Peyer's patch (tissue), 4 donors: ENCODE data around the gene NAV2. TPM values are rescaled to one million over a fixed set of nuclear protein-coding genes. Genes with fewer than 3 reads are reported as not detected.
"Not testable (repeated sequence)": the region's sequence is repeated elsewhere in the genome, so short reads cannot be mapped to it uniquely, and the experiment has no call there.

Source experiments
- DNase-seq, 3 donors: peaks; one replicate each; pipeline ENCODE4 v3.0.0-alpha.2; 2017 to 2019
- H3K27ac ChIP-seq, 4 donors: fragments of 200-600 bp; sonication (generic); one replicate each; pipeline ENCODE4 v1.5.1; 2016 to 2019
- H3K27me3 ChIP-seq, 2 donors: fragments of 200-600 bp; sonication (generic); one replicate each; pipeline ENCODE4 v1.5.1; 2019
- H3K36me3 ChIP-seq, 3 donors: fragments of 200-600 bp; sonication (generic); one replicate each; pipeline ENCODE4 v1.5.1; 2016 to 2019
- H3K4me1 ChIP-seq, 4 donors: fragments of 200-600 bp; sonication (generic); one replicate each; pipeline ENCODE4 v1.5.1; 2016 to 2019
- H3K4me3 ChIP-seq, 4 donors: fragments of 200-600 bp; sonication (generic); 1 replicate in 3 of 4; 2 replicates in 1 of 4; pipeline ENCODE4 v1.5.1; 2016 to 2019; ENCODE audit warnings: mild to moderate bottlenecking in 1 of 4
- H3K9me3 ChIP-seq, 4 donors: fragments of 200-600 bp; sonication (generic); one replicate each; pipeline ENCODE4 v1.5.1; 2016 to 2019; ENCODE audit warnings: mild to moderate bottlenecking in 1 of 4
- CTCF ChIP-seq, 6 experiments: fragments of 450-650 bp in 4 of 6; fragments of 200-600 bp in 2 of 6; sonication (generic) in 1 of 6; IDR thresholded peaks; one replicate each; pipeline ENCODE4 v1.5.1; 2017 to 2019; ENCODE audit warnings: antibody characterized with exemption in 6 of 6, mild to moderate bottlenecking in 3 of 6, moderate library complexity in 1 of 6
- POLR2A ChIP-seq, 2 donors: fragments of 450-650 bp; IDR thresholded peaks; one replicate each; pipeline ENCODE4 v1.5.1; 2017; ENCODE audit warnings: antibody characterized with exemption in 2 of 2, mild to moderate bottlenecking in 2 of 2, moderate library complexity in 2 of 2
- total RNA-seq, 4 donors: library from RNA; depleted of rRNA; stranded (reverse); fragments of >200 nt; gene quantifications; one replicate each; pipeline ENCODE4 v1.1.0, GENCODE V29; 2016

The NAV2 gene
- total RNA-seq, 4 donors from 2014 or later, result 6.0 to 48.7 (median 20.1) TPM

- H3K27me3 ChIP-seq, result no peaks in the 10 kb centered on the region
- no peak overlapping the region for H3K4me3 ChIP-seq
- no peaks in the 10 kb centered on the region for H3K9me3 ChIP-seq
- no peaks in the 10 kb centered on the region for H3K4me1 ChIP-seq
- no peaks in the 10 kb centered on the region for H3K36me3 ChIP-seq
- DNase-seq, result no peak
- TF ChIP-seq CTCF (IDR thresholded peaks at IDR 0.05), result no peak
- no peak for TF ChIP-seq POLR2A (IDR thresholded peaks at IDR 0.05)
- no peak overlapping the region for H3K27ac ChIP-seq
These were observed 356.1 kb downstream of the NAV2 start for GRCh38 chr11:20068691-20069090.

GRCh38 chr11:20070459-20070858 lies 357.8 kb downstream of the NAV2 start:
- no peaks in the 10 kb centered on the region for H3K36me3 ChIP-seq
- H3K4me3 ChIP-seq, result no peak overlapping the region
- no peaks in the 10 kb centered on the region for H3K9me3 ChIP-seq
- H3K27me3 ChIP-seq, result no peaks in the 10 kb centered on the region
- H3K4me1 ChIP-seq, result no peaks in the 10 kb centered on the region
- no peak overlapping the region for H3K27ac ChIP-seq
- DNase-seq, result no peak
- no peak for TF ChIP-seq CTCF (IDR thresholded peaks at IDR 0.05)
- TF ChIP-seq POLR2A (IDR thresholded peaks at IDR 0.05), result no peak

GRCh38 chr11:20075627-20076026 lies 363.0 kb downstream of the NAV2 start:
- Histone ChIP-seq H3K27ac (no peak overlapping the region), H3K4me1 (no peaks in the 10 kb centered on the region), H3K4me3 (no peak overlapping the region), H3K27me3 (no peaks in the 10 kb centered on the region), H3K9me3 (no peaks in the 10 kb centered on the region), H3K36me3 (no peaks in the 10 kb centered on the region)
- TF ChIP-seq CTCF (IDR thresholded peaks at IDR 0.05) (no peak), POLR2A (IDR thresholded peaks at IDR 0.05) (no peak)
- no peak for DNase-seq

GRCh38 chr11:20078846-20079245 lies 366.2 kb downstream of the NAV2 start:
- TF ChIP-seq POLR2A (IDR thresholded peaks at IDR 0.05), result no peak
- TF ChIP-seq CTCF (IDR thresholded peaks at IDR 0.05), result no peak
- no peak overlapping the region for H3K4me3 ChIP-seq
- no peak overlapping the region for H3K27ac ChIP-seq
- H3K27me3 ChIP-seq, result no peaks in the 10 kb centered on the region
- H3K4me1 ChIP-seq, result no peaks in the 10 kb centered on the region
- peaks cover 0 to 13% (median 0%) of the 10 kb centered on the region in 3 donors for H3K36me3 ChIP-seq
- DNase-seq, result no peak
- no peaks in the 10 kb centered on the region for H3K9me3 ChIP-seq

GRCh38 chr11:20080032-20080685 lies 367.5 kb downstream of the NAV2 start:
- Histone ChIP-seq H3K9me3 (no peaks in the 10 kb centered on the region), H3K4me3 (no peak overlapping the region), H3K27ac (no peak overlapping the region), H3K27me3 (no peaks in the 10 kb centered on the region), H3K36me3 (peaks cover 0 to 20% (median 0%) of the 10 kb centered on the region in 3 donors), H3K4me1 (no peaks in the 10 kb centered on the region)
- TF ChIP-seq CTCF (IDR thresholded peaks at IDR 0.05), result no peak
- TF ChIP-seq POLR2A (IDR thresholded peaks at IDR 0.05), result no peak
- DNase-seq, result no peak

GRCh38 chr11:20081336-20081735 lies 368.7 kb downstream of the NAV2 start:
- H3K27me3 ChIP-seq, result no peaks in the 10 kb centered on the region
- peaks cover 0 to 20% (median 0%) of the 10 kb centered on the region in 3 donors for H3K36me3 ChIP-seq
- no peak for DNase-seq
- H3K9me3 ChIP-seq, result no peaks in the 10 kb centered on the region
- H3K4me1 ChIP-seq, result no peaks in the 10 kb centered on the region
- H3K27ac ChIP-seq, result no peak overlapping the region
- no peak for TF ChIP-seq CTCF (IDR thresholded peaks at IDR 0.05)
- TF ChIP-seq POLR2A (IDR thresholded peaks at IDR 0.05), result no peak
- H3K4me3 ChIP-seq, result no peak overlapping the region

GRCh38 chr11:20083877-20084276 lies 371.2 kb downstream of the NAV2 start:
- H3K4me1 ChIP-seq, H3K27me3 ChIP-seq, H3K9me3 ChIP-seq, H3K27ac ChIP-seq, H3K4me3 ChIP-seq, DNase-seq: not testable (repeated sequence)
- H3K36me3 ChIP-seq, result peaks cover 0 to 20% (median 0%) of the 10 kb centered on the region in 3 donors
